Stimulated activated naive CD8-positive, alpha-beta T cell treated with anti-CD3 and anti-CD28 coated beads, Interleukin-15, Interleukin-2, amounts not matched to agents 100 U/mL and 50 U/mL, for 24 hours (primary cell): ENCODE results near the gene KIF2A.

Experiments
- ATAC-seq: fragments of 150-1000 bp; cut with Tn5 transposase; one replicate; pipeline ENCODE4 v1.10.0; 2021
- DNase-seq: peaks from one replicate; pipeline ENCODE4 v3.0.0; 2021

The KIF2A gene

DNA sequence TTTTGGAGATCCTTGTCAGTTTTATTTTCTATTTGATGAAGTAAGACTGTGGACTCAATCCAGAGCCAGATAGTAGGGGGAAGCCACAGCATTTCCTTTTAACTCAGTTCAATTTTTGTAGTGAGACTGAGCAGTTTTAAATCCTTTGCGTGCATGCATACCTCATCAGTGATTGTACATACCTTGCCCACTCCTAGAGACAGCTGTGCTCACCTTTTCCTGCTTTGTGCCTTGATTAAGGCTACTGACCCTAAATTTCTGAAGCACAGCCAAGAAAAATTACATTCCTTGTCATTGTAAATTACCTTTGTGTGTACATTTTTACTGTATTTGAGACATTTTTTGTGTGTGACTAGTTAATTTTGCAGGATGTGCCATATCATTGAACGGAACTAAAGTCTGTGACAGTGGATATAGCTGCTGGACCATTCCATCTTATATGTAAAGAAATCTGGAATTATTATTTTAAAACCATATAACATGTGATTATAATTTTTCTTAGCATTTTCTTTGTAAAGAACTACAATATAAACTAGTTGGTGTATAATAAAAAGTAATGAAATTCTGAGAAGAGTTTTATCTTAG is 79.9 kb downstream of the KIF2A start:
- DNase-seq = no peak
- ATAC-seq = no peak

DNA sequence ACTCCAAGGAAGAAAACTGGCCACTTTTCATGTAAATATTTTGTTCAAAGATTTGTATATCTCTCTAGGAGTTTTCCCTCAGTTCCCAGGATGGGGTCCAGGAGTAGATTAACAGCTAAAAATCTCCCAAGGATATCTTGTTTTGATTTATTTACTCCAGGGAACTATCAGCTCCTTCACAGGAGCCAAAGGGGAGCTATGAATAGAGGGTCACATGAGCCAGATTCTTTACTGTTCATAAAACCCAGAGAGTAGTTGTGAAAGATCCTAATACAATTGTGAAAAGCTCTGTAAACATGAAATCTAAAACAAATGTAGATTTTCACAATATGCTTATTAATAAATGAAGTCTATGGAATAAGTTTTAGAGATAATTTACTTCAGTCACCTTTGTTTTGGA is 80.8 kb downstream of the KIF2A start:
- ATAC-seq (no peak), DNase-seq (no peak)

DNA sequence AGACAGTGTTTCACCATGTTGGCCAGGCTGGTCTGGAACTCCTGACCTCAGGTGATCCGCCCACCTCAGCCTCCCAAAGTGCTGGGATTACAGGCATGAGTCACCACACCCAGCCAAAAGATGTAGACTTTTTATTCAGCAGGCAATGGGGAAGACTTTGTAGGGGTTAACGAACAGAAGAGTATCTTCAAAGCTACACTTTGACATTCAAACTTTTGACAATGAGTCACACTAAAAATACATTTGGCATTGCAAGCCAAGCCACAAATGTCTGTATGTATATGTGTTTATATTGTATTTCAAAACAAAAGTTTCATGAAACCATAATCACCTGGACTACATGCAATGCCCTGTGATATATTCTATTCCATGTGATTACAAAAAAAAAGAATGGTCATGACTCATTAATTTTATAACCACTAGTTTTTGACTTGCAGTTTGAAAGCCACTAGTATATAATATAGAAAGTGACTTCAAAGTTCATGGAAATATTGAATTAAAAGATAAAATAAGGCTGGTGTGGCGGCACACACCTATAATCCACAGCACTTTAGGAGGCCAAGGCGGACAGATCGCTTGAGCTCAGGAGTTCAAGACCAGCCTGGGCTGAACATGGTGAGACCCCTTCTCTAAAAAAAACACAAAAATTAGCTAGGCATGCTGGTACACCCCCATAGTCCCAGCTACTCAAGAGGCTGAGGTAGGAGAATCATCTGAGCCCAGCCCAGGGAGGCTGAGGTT is 89.4 kb downstream of the KIF2A start:
- peak; percentile 88 for ATAC-seq
- DNase-seq = peak; percentile 37

DNA sequence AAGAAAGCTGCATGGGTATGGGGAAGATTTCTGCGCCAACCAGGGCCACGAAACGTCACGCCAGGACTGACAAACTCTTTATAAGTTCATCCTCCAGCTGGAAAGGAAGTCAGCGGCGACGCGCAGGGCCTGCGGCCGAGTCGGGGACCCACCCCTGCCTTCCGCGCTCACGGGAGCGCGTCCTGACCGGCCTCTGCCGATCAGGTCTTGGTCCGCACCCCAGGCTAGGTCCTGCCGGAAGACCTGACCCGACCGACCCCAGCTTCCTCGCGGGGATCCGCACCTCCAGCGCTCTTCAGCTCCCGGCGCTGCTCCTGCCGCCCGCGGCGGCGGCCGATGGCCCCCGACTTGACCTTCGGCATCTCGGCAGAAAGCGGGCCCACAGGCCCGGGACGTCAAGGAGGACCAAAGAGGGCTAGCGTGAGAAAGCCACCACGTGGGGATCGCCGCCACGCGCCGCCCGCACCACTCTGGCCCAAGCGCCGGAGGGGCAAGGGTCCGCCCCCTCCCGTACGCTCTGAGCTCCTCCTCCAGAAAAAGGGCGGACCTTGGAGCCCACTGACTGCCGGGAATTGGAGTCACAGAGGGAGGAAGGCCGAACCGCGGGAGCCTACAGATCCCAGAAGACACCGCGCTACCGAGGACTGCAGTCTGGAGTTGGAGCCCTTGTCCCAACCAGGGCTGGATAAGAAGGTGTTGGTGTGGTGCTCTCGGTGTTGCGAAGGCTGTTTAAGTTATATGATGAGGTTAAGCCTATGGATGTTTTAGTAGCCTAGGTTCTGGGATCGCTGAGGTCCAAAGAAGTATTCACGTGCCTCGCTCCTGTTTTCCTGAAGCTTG is 97.6 kb downstream of the KIF2A start, which contains the start of gene DIMT1:
Gene DIMT1 (minus strand): TSS at position 495 of the 840 bp plus-strand sequence. CDS start 133 bp downstream, at position 362.
- DNase-seq (peak; percentile 93), ATAC-seq (peak; percentile 99)

DNA sequence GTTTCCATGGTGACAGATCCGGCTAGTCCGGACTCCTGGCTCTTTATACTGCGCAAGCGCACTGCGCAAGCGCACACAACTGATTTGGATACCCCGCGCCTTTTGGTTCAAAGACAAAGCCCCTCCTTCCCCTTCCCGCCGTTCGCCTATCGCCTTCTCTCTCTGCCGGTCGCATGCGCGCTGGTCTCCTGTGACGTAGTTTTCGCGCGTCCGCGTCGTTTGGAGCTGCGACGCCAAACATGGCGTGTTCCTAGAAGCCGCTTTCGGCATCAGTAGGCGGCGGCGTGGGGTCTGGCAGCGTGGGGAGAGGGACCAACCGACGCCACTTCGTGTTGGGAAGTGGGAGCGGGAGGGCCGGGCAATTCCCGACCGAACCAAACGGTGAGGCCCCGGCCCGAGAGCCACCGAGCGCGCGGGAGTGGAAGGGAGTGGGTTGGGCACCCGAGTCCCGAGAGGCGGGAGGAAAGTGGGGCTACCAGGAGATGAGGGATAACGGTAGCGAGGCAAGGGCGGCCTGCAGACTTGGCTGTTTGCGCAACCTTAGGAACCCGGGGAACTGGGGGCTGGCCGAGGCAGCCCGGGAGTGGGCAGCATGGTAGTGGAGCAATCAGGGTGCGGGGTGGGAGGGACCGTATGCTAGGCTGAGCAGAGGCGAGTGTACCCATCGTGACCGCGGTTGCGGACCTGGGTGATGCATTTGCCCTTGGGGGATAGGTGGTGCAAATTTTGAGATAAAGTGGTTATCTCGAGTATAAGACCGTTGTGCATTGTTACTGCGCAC is 106.7 kb downstream of the KIF2A start, which contains the start of gene IPO11:
Gene IPO11 (plus strand): TSS at position 215 of the 781 bp plus-strand sequence. CDS start 24,517 bp downstream, outside the sequence.
- ATAC-seq (peak; percentile 93), DNase-seq (peak; percentile 99)

DNA sequence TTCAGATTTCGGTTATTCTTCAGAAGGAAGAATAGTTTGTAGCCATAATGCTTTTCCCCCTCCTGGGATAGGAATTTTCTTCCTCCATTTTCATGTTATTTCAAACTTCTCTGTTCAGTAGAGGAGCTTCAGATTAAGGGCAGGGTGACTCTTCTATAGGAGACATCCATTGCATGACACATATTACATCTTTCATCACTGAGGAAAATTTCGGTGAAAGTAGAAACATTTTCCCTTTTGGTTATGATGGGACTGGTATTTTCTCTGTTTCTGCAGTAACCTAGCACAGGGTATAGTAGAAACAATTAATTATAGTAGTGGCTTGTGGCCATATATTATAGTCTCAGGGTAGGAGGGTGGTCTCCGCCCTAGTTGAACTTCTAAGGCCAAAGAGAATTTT is 107.7 kb downstream of the KIF2A start:
- DNase-seq (no peak), ATAC-seq (no peak)

DNA sequence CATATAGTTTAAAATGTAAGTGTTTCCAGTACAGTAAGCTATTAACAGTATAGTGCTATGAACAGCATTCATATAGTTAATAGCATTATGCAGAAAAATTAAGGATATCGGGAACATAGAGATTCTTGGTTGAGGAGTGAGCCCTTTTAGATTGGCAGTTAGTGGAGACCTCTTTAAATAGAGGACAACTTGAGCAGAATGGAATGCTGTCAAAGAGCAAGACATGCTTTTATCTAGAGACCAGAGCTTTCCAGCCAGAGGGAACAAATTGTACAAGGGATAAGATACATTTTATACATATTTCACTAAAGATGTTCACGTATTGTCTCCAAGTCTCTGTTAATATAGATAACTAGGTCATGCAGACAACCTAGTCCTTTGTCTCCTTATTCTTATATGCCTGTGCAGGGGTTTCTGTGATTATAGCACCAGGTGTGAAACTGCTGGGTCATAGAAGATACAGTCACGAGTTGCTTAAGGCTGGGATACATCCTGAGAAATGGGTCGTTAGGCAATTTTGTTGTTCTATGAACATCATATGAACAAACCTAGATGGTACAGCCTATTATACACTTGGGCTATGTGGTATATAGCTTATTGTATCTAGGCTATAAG is 112.6 kb downstream of the KIF2A start:
- ATAC-seq = no peak

GRCh38 chr5:62419609-62420008 is 113.6 kb downstream of the KIF2A start:
- DNase-seq (no peak), ATAC-seq (no peak)

More for the DNA sequence above, 112.6 kb downstream of the KIF2A start:
- no peak for DNase-seq

DNA sequence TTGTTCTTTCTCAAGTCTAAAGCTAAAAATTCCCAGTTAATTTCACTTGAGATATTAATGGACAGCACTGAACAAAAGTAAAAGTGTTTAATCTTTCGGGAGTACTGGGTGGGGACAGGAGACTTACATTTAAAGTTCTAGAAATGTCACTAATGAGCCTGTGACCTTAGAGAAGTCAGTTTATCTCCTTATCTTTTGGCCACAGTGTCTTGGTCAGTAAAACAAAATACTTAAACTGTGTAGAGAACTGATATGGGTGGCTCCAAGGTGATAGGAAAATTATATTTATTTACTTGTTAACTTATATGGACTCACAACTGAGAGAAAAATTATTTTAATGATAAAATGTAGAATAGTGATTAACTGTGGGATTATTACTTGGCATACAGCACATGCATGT is 115.4 kb downstream of the KIF2A start:
- ATAC-seq (no peak), DNase-seq (no peak)

DNA sequence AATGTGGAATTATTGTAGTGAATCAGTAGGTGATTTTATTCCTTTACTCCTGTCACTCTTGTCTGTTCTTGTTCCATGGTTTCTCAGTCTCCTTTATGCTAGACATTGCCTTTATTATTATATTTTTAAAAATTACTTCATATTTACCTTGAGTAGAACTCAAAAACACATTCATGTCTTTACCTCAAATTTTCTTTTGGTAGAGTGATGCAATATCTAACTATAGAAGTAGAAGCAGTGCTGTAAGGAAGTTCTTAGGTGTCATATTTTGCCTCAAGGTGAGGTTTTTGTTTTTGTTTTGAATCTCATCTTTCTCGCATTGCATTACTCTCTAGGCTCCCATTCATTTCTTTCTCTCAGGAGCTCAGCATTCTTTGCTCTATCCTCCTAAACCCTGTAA is 118.8 kb downstream of the KIF2A start:
- no peak for ATAC-seq
- DNase-seq = no peak

GRCh38 chr5:62431735-62432620 is 126.0 kb downstream of the KIF2A start:
- ATAC-seq (no peak), DNase-seq (no peak)

DNA sequence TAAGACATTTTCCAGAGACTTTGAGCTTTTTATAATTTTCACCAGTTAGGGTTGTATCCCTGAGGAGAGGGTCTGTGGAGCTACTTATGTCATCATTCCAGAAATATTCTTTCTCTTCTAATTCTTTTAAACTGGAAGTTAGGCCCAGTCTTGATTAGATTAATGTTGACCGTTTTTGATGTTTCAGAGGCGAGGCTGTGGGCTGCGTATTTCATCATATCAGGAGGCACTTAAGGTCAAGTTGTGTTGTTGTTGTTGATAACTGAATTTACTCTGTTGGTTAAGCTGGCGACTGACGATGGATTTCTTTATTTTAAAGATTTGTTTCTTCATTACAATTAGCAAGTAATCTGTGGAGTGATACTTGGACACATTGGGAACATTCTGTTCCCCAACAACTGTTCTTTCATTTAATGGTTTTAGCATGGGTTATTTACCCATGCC is 126.6 kb downstream of the KIF2A start:
- no peak for ATAC-seq

More for the DNA sequence above, 126.6 kb downstream of the KIF2A start:
- DNase-seq = no peak
